HG03060 (cell line): ENCODE results near the gene GRK5.
"Not testable (repeated sequence)": the region's sequence is repeated elsewhere in the genome, so short reads cannot be mapped to it uniquely, and the experiment has no call there.

Source experiments
- ATAC-seq: cut with Tn5 transposase; IDR thresholded peaks from one replicate; pipeline ENCODE4 v1.9.1; 2021; ENCODE audit warnings: low read depth, moderate number of reproducible peaks; ENCODE audit not compliant: unreplicated experiment

Gene GRK5

DNA sequence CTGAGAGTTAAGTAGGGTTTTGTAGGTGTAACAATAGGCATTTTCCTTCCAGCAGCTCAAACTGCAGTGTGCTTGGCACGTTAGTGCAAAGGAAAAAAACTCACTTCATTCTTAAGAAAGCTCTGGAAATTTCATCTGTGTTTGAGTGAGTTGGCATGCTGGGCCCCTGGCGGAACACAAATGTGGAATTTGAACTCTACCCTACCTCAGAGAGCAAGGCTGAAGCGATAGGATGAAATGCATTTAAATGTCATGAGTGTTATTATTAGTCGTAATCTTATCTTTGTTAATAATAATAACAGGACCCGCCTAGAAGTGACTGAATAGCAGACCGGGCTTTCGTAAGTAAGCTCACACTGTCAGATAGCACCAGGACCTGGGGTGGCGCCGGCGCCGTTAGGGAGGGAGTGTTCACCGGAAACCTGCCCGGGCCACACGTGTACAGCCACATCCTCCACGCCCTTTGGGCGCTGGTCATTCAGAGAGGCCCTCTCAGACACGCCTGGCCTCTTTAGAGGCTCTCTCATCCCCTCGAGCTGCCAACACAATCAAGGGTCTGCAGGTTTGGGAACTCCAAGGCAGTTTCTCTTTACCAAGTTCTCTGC is 63.5 kb downstream of the GRK5 start:
- ATAC-seq: no peak

DNA sequence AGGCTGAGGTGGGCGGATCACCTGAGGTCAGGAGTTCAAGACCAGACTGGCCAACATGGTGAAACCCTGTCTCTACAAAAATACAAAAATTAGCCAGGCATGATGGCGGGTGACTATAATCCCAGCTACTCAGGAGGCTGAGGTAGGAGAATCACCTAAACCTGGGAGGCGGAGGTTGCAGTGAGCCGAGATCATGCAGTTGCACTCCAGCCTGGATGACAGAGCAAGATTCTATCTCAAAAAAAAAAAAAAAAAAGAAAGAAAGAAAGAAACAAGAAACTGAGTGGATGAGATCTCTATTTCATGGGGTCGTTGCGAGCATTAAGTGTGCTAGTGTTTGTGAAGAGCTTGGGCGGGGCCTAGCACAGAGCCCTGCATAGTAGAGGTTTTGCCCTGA is 65.0 kb downstream of the GRK5 start:
- not testable (repeated sequence) for ATAC-seq

DNA sequence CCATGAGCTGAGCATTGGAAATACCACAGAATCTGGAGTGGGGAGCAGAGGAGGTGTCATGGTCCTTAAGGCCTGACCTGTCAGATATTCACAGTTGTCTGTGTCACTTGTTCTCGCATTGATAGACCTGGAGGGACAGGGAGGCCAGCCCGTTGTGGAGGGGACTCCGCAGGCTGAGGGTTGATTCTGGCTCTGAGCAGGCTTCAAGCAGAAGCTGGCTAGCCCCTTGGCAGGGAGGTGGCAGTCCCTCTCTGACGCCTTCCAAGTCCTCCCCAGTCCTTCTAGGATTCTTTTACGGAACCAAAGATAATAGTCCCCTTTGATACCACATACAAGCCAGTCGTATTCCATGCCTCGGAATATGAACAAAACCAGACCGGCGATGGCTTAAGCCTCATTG is 65.4 kb downstream of the GRK5 start:
- no peak for ATAC-seq

DNA sequence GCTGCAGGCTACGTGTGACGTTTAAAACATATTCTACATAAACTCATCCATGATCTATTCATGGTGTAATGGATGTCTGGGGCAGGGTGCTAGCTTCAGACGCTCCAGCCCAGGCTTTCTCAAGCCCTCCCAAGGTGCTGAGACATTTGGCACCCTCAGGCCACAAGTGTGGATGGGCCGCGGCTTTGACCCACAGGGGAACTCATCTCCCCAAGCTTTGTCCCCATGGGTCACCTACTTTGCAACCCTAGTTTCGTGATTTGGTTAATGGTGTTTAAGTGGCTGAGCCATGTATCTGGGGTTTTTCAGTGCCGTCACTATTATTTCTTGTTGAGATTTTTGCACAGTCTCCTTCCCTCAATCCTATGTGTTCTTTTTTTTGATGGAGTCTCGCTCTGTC is 66.0 kb downstream of the GRK5 start:
- ATAC-seq: no peak

DNA sequence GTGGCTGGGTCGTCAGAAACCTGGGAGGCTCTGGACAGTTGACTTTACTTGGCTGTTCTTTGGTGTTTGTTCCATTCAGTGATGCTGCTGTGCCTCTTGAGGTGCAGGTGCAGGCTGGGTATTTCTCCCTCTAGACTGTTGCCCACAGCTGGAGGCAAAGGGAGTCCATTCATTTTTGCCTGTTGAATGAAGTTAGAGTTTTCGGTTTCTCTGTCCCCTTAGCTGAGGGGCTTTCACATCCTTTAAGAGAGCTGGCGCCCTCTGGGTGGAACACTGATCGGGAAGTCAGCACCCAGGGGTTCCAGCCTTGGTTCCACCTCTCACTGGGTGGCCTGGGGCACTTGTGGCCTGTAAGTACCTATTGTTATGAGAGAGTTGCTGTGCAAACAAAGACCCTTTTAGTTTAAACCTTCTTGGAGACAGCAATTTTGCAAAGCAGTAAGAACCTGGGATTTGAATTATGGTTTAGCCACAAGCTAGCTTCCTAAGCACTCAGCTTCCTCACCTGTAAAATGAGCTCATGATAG is 67.2 kb downstream of the GRK5 start:
- ATAC-seq: no peak

DNA sequence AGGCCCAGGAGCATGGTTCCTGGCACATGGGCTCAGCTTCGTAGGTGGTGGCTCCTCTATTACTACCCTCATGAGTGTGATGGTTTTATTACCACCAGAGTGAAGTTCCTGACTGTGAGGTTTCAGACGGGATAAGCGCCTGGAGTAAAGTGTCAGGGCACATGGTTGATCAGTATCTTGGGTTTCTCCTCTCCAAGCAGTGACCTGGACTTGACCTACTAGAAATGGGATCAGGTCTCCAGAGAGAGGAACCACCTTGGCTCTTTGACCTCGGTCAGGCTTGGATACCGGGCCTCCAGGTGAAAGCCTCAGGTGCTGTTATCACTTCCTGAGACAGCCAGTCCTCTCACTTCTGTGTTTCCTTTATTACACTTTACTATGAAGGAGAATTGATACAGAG is 67.7 kb downstream of the GRK5 start:
- ATAC-seq: no peak

DNA sequence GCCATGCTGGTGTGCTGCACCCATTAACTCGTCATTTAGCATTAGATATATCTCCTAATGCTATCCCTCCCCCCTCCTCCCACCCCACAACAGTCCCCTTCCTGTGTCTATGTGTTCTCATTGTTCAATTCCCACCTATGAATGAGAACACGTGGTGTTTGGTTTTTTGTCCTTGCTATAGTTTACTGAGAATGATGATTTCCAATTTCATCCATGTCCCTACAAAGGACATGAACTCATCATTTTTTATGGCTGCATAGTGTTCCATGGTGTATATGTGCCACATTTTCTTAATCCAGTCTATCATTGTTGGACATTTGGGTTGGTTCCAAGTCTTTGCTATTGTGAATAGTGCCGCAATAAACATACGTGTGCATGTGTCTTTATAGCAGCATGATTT is 68.8 kb downstream of the GRK5 start:
- not testable (repeated sequence) for ATAC-seq

DNA sequence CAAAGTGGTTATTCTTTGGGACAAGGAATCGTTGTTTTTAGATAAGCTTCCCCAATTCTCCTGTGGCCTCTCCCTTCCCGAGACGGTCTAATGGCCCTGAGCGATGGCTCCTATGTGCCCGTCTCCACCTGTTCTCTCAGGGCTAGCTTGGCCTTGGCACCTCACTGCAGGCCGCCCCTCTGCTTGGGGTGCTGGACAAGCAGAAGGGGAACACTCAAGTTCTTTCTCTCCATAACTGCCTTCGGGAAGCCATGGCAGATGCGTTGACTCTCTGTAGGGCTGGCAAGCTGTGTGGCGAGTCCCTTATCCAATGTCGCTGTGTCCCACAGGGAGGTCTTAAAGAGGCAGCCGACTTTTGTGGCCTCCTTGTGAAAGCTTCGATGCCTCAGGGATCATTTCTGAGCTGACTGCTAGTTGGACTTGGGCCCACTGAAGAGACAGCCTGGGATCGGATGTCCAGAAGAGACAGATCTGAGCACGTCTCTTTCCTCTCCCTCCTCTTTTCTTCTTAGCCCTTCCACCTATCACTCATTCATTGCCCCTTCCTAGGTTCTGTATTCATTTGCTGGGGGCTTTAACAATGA is 70.8 kb downstream of the GRK5 start:
- ATAC-seq: no peak

DNA sequence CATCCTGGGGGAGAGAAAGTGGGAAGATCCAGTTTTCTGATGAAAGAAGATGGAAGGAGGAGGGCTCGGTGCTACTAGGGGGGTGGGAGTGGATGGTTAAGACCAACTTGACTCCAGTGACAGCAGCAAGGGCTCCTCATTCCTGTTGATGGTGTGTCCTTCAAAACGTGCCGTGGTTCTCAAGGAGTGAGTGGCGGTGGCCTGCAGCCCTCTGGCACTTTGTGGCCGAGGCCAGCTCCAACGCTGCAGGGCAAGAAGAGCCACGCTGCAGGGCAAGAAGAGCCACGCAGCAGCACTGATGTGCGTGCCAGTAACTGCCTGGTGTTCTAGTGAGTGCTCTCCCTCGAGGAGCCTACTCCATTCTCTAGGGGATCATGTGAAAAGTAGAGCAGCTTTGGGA is 72.1 kb downstream of the GRK5 start:
- no peak for ATAC-seq

DNA sequence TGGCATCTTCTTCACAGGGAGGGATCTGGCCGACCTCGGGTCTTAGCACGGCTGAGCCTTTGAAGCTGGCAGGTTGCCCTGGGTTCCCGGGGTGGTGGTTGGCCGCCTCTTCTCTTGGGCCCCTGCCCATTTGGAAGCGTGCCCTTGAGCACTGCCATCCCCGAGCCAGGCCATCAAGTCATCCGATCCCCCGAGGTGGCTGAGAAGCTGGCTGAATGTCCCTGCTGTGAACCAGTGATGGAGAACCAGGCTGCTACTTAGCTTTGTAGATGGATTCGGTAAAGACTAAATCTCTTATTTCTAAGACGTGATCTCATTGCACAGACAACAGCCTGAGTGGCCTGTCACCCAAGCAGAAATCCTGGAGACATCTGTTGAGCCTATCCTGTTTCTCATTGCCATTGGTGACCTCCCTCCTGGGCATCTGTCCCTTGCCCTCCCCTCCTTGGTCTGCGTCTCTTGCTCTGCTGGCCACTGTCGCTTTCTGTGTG is 74.3 kb downstream of the GRK5 start:
- no peak for ATAC-seq

DNA sequence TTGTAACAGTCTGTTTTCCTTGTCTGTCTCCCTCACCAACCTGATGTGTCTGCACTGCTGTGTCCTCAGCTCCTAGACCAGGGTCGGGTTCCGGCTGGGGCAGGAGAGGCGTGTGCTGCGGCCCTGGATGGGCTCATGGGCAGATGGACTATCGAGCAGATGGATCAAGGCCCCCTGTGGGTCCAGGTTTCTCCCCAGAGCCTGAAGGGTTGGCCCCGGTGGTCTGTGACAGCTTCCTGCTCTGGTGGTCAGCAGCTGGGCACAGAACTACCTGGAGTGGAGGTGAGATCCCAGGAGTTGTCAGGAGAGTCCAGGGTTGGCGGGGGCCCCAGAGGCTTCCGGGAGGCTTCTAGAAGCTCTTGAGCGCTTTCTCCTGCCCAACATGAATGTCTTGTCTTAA is 75.1 kb downstream of the GRK5 start:
- no peak for ATAC-seq

DNA sequence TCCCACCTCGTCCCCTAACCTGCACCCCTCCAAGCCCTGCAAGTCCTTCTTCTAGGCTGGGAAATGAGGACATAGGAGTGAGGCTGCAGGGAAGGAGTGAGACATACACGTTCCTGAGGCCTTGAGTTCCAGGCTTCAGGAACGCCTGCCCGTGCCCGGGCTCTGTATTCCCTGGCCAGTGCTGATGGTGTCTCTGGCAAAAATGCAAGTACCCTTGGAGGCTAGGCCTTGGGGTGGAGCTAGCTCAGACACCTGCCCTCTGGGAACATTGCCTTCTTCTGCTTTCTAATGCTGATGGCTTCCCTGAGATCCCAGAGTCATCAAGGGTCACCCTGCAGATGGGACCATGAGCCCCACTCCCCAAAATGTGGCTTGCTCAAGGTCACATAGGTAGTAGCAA is 76.0 kb downstream of the GRK5 start:
- no peak for ATAC-seq

DNA sequence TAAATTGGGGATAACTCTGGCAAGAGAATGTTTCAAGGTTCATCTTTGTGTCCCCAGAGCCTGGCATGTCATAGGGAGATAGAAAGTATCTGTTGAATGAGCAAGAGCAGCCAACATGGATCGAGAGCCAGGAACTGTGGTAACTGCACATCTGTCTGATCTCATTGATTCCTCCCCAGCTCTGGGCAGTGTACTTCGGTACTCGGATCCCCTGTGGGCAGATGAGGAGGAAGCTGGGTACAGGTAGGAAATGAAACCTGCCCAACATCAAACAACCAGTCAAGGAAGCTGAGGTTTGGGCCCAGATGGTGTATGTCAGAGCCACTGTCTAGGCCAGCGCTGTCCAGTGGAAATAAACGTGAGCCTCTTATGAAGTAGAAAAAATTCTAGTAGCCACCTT is 76.4 kb downstream of the GRK5 start:
- peak; percentile 51 for ATAC-seq

DNA sequence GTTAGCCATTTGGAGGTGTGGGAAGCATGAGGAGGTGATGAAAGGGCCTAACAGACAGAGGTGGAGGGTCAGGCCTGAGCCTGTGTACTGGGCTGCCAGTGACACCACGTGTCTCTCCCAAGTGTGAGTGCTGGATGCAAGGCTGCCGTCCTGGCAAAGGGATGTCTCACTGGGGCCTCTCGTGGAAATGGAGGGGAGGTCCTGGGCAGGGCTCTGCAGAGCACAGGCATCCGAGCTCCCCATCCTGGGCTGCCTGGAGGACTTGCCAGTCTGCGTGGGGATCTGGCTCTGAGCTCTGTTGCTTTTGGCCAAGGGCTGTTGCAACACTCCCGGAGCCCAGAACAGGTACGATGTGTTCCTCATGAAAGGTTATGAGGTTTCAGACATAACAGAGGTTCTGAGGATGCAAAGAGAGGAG is 77.3 kb downstream of the GRK5 start:
- no peak for ATAC-seq

DNA sequence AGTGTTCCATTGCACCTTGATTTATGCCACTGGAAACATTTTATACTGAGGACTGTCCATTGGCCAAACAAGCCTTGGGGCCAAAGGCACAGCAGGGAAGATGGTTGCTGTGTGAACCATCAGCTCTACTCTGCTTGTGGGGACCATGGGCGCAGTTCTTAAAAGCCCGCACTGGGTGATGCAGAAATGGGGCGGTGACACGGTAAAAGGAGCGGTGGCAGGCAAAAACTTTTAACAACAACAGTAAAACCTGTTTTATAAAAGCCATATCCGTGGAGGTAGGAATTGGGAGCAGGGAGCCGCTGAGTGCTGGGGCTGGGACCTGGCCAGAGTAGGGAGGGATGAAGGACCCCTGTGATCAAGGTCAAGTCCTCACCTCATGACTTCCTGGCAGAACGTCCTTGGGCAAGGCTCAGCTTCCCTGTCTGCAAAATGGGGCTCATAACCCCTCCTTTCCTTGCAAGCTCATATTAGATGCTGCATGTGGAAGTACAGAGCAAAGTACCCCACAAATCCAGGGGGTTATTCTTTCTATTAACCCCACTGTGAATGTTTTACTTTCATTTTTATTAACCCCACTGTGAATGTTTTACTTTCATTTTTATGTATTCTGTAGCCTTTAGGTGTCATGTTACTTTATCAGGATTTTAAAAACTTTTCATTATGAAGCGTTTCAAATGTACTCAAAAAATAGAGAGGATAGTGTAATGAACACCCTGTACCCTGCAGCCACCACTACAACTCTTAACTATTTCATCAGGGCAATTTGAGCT is 78.3 kb downstream of the GRK5 start:
- no peak for ATAC-seq

DNA sequence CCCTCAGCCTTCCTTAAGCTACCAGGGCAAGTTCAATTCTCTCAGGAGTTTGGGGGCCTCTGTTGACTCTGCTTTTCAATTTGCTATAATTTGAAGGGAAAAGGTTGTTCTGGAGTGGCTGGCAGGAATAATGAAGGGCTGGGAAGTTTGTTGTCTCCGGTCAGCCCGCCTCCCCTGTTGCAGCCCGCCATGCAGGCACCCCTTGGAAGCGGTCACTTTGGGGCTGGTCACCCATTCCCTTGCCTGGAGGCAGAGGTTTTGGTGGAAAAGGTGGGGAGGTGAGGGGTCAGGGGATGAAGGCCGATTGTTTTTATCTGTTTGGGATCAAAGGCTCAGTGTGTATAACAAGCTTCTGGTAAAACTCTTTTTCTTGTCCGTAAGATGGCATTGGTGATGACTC is 79.1 kb downstream of the GRK5 start:
- ATAC-seq: no peak

DNA sequence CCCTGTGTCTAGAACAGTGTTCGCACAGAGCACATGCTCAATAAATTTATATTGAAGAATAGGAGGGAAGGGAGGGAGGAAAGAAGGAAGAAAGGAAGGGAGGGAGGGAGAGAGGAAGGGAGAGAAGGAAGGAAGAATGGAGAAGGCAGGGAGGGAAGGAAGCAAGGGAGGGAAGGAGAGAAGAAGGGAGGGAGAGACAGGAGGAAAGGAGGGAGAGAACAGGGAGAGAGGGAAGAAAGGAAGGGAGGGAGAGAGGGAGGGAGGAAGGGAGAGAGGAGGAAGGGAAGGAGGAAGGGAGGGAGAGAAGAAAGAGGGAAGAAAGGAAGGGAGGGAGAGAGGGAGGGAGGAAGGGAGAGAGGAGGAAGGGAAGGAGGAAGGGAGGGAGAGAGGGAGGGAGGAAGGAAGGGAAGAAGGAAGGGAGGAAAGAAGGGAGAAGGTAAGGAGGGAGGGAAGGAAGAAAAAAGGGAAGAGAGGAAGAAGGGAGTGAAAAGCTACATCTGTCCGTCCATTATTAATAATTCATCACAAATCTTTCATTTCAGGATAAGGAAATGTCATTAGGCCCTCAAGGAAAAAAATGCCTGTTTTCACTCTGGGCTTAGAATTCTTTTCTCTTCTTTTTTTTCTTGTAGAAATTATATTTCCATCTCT is 79.7 kb downstream of the GRK5 start:
- no peak for ATAC-seq

DNA sequence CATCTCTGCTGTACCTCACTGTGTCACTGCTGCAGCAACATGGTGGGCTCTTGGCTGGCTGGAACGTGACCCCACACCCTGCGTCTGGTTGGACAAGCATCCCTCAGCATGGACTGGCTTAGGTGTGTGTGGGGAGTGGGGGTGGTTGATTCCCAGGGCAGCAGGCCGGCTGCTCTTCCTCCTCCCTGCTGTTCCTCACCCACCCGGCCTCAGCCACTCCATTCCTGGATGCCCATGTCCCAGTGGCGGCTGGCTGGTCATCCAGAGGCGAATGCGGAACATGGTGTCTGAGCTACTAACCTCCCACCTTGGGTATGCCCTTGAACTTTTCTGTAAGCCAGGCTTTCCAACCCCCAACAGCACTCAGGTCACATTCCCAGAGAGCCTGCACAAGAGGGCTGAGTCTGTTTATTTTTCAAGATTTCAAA is 81.2 kb downstream of the GRK5 start:
- ATAC-seq: no peak

DNA sequence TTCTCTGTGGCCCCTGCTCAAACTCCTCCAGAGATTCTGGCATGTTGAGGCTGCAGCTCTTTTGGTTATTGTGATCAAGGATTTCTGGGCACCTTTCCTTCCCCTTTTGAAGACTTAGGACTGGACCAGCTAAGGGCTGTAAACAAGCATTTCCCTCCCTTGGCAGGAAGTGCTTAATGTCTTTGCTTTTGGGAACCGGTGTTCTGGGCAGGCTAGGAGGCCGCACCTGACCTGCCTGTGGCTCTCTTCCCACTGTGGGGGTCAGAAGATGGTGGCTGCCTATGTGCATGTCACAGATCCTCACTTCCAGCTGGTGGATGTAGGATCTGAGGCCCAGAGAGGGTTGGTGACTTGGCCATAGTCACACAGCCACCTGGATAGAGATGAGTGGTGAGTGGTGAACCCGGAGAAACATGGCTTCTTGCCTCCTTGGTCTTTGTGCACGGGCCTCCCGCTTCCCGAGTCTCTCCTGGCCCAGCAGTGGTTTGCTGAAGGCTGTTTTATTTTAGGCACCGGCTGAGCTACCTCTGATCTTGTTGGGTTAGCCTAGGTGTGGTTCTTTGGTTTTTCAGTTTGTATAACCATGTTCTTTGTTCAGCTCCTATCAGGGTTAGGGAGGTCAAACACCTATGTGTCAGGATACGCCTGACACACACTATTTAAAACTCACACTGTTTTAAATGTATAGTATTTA is 82.0 kb downstream of the GRK5 start:
- no peak for ATAC-seq

DNA sequence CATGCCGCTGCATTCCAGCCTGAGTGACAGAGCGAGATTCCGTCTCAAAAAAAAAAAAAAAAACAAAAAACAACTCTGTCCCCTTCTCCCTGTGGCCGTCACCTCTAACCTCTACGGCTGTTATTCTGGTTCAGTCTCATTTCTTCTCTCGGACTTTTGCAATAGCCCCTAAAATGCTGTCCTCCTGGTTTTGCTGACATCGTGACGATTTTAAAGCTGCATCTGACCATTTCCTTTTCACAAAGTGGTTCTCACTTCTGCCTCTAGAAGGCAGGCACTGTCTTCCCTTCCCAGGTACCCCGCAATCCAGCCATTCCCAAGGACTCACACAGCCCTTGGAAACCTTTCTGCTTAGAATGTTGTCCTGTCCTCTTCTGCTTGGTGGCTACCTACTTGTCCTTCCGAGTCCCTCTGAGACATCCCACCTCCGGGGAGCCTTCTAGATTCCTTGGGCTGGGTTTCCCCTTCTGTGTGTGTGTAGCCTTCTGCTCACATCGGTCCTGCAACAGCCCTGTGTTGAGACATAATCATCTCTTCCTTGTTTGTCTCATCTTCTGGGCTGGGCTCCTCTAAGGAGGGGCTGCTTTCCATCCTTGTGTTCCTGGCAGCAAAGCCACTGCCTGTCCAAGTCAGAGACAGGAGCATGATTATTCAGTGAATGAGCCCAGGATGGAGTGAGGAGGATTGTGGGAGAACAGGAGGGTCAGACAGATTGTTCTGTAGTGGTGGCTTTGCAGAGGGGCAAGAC is 83.1 kb downstream of the GRK5 start:
- no peak for ATAC-seq
